IMR-90 (cell line): Measurements from ENCODE around the gene NANS. TPM values are rescaled to one million over a fixed set of nuclear protein-coding genes. Genes with fewer than 3 reads are reported as not detected.

Source experiments
- ATAC-seq: fragments of 200-7000 bp; cut with Tn5 transposase; 2 replicates; pipeline ENCODE4 v1.9.1; 2020; ENCODE audit warnings: low read depth, mild to moderate bottlenecking, moderate library complexity
- BruUV-seq: library from RNA; stranded (reverse); fragments of 400-500 nt; replicated peaks from 2 replicates; lab custom pipeline; 2021; lab: Mats Ljungman, UMichigan
- CTCF ChIA-PET: fragments of 300-600 bp; formaldehyde crosslinking; extraction: SDS; loops from one replicate; lab custom pipeline; 2021; ENCODE audit warnings: antibody characterized with exemption; lab: Yijun Ruan, JAX
- POLR2A ChIA-PET: fragments of 300-600 bp; sonication (Branson Sonifier 250); formaldehyde crosslinking; loops from one replicate; lab custom pipeline; 2022; ENCODE audit warnings: antibody characterized with exemption; ENCODE audit not compliant: unreplicated experiment; lab: Charles Lee
- DNase-seq: peaks from one replicate; pipeline ENCODE4 v3.0.0; 2013
- H2AFZ ChIP-seq: replicated peaks from 2 replicates; pipeline ENCODE3; 2013; ENCODE audit warnings: low read length, mild to moderate bottlenecking; ENCODE audit not compliant: poor library complexity
- H2AK5ac ChIP-seq: 2 replicates; pipeline ENCODE4 v1.6.1; 2013; ENCODE audit warnings: low read depth, low read length, inconsistent platforms
- H2AK9ac ChIP-seq: replicated peaks from 2 replicates; pipeline ENCODE3; 2013; ENCODE audit warnings: mild to moderate bottlenecking, low read depth, low read length, moderate library complexity; ENCODE audit not compliant: poor library complexity
- H2BK120ac ChIP-seq: 2 replicates; pipeline ENCODE4 v1.6.1; 2013; ENCODE audit warnings: low read depth, low read length, inconsistent platforms
- H2BK15ac ChIP-seq: 3 replicates; pipeline ENCODE4 v1.6.1; 2013; ENCODE audit warnings: low read depth, low read length, inconsistent platforms
- H2BK20ac ChIP-seq: 2 replicates; pipeline ENCODE4 v1.6.1; 2013; ENCODE audit warnings: low read depth, mild to moderate bottlenecking, inconsistent platforms, low read length, moderate library complexity
- H2BK5ac ChIP-seq: 2 replicates; pipeline ENCODE4 v1.6.1; 2013; ENCODE audit warnings: mild to moderate bottlenecking, low read depth, low read length, inconsistent platforms; ENCODE audit not compliant: poor library complexity, severe bottlenecking
- H3K14ac ChIP-seq: replicated peaks from 2 replicates; pipeline ENCODE4 v1.6.1; 2013; ENCODE audit warnings: low read depth, low read length, inconsistent platforms
- H3K18ac ChIP-seq: 2 replicates; pipeline ENCODE4 v1.6.1; 2013; ENCODE audit warnings: low read depth, low read length, control low read depth
- H3K23ac ChIP-seq: 2 replicates; pipeline ENCODE4 v1.6.1; 2013; ENCODE audit warnings: low read depth, low read length, inconsistent platforms
- H3K27ac ChIP-seq: 2 replicates; pipeline ENCODE4 v1.5.1; 2013; ENCODE audit warnings: mild to moderate bottlenecking, control low read depth, low read length; ENCODE audit not compliant: insufficient read depth
- H3K27me3 ChIP-seq: 2 replicates; pipeline ENCODE4 v1.6.1; 2013; ENCODE audit warnings: low read length; ENCODE audit not compliant: control insufficient read depth, insufficient read depth
- H3K36me3 ChIP-seq: 2 replicates; pipeline ENCODE4 v1.6.1; 2013; ENCODE audit warnings: low read length, mixed read lengths; ENCODE audit not compliant: control insufficient read depth, insufficient read depth
- H3K4ac ChIP-seq: 2 replicates; pipeline ENCODE4 v1.6.1; 2013; ENCODE audit warnings: low read depth, low read length, inconsistent platforms
- H3K4me1 ChIP-seq: 2 replicates; pipeline ENCODE4 v1.6.1; 2013; ENCODE audit warnings: low read length, mixed read lengths; ENCODE audit not compliant: control insufficient read depth, insufficient read depth
- H3K4me2 ChIP-seq: 2 replicates; pipeline ENCODE4 v1.6.1; 2013; ENCODE audit warnings: low read depth, mild to moderate bottlenecking, control low read depth, low read length, moderate library complexity
- H3K4me3 ChIP-seq: 2 replicates; pipeline ENCODE4 v1.5.1; 2013; ENCODE audit warnings: low read depth, mild to moderate bottlenecking, control low read depth, low read length, moderate library complexity; ENCODE audit not compliant: insufficient read depth
- H3K56ac ChIP-seq: 2 replicates; pipeline ENCODE4 v1.6.1; 2013; ENCODE audit warnings: low read length, inconsistent platforms; ENCODE audit not compliant: insufficient read depth; ENCODE audit errors: extremely low read depth
- H3K79me1 ChIP-seq, 2 experiments: 2 replicates each; pipeline ENCODE4 v1.6.1; 2013; ENCODE audit warnings: low read length in 2 of 2, inconsistent platforms in 1 of 2, low read depth in 1 of 2
- H3K9ac ChIP-seq: 2 replicates; pipeline ENCODE4 v1.6.1; 2013; ENCODE audit warnings: low read depth, low read length, control low read depth
- H3K9me1 ChIP-seq: 2 replicates; pipeline ENCODE4 v1.6.1; 2013; ENCODE audit warnings: low read length, inconsistent platforms; ENCODE audit not compliant: insufficient read depth
- H3K9me3 ChIP-seq: 2 replicates; pipeline ENCODE4 v1.6.1; 2013; ENCODE audit warnings: low read length; ENCODE audit not compliant: control insufficient read depth, insufficient read depth
- H4K20me1 ChIP-seq: 2 replicates; pipeline ENCODE4 v1.6.1; 2013; ENCODE audit warnings: low read length, inconsistent platforms; ENCODE audit not compliant: insufficient read depth
- H4K5ac ChIP-seq: 2 replicates; pipeline ENCODE4 v1.6.1; 2013; ENCODE audit warnings: mild to moderate bottlenecking, low read depth, low read length, control low read depth
- H4K8ac ChIP-seq, 2 experiments: 2 replicates each; pipeline ENCODE4 v1.6.1; 2013; ENCODE audit warnings: low read depth in 2 of 2, low read length in 2 of 2, control low read depth in 1 of 2, inconsistent platforms in 1 of 2
- H4K91ac ChIP-seq: 2 replicates; pipeline ENCODE4 v1.6.1; 2013; ENCODE audit warnings: low read depth, low read length, inconsistent platforms; ENCODE audit not compliant: insufficient read depth
- BHLHE40 ChIP-seq: fragments of 150-350 bp; IDR thresholded peaks from 2 replicates; pipeline ENCODE4 v1.6.1; 2016; ENCODE audit warnings: mild to moderate bottlenecking, low read depth, low read length
- CEBPB ChIP-seq: IDR thresholded peaks from 2 replicates; pipeline ENCODE4 v1.6.1; 2012; ENCODE audit warnings: low read depth, low read length, improper control_type of control experiment
- CHD1 ChIP-seq: IDR thresholded peaks from 2 replicates; pipeline ENCODE4 v1.6.1; 2012; ENCODE audit warnings: low read depth, low read length, improper control_type of control experiment
- CTCF ChIP-seq: conservative IDR thresholded peaks from 2 replicates; pipeline ENCODE4 v1.5.1; 2012; ENCODE audit warnings: mild to moderate bottlenecking, low read depth, low read length, improper control_type of control experiment
- ELK1 ChIP-seq: fragments of 150-350 bp; IDR thresholded peaks from 2 replicates; pipeline ENCODE4 v1.6.1; 2016; ENCODE audit warnings: low read depth, mild to moderate bottlenecking, low read length, moderate library complexity, borderline replicate concordance
- FOS ChIP-seq: fragments of 150-350 bp; IDR thresholded peaks from 2 replicates; pipeline ENCODE4 v1.6.1; 2016; ENCODE audit warnings: low read depth, low read length
- MAFK ChIP-seq: IDR thresholded peaks from 2 replicates; pipeline ENCODE4 v1.6.1; 2012; ENCODE audit warnings: low read depth, low read length, improper control_type of control experiment
- MAZ ChIP-seq: IDR thresholded peaks from 2 replicates; pipeline ENCODE4 v1.6.1; 2012; ENCODE audit warnings: low read depth, mild to moderate bottlenecking, low read length, improper control_type of control experiment, moderate library complexity, borderline replicate concordance
- MXI1 ChIP-seq: IDR thresholded peaks from 2 replicates; pipeline ENCODE4 v1.6.1; 2012; ENCODE audit warnings: low read depth, mild to moderate bottlenecking, low read length, moderate library complexity, borderline replicate concordance
- NFE2L2 ChIP-seq: fragments of 150-350 bp; IDR thresholded peaks from 2 replicates; pipeline ENCODE4 v1.6.1; 2016; ENCODE audit warnings: low read depth, mild to moderate bottlenecking, low read length
- POLR2A ChIP-seq: IDR thresholded peaks from 2 replicates; pipeline ENCODE4 v1.6.1; 2012; ENCODE audit warnings: mild to moderate bottlenecking, low read depth, low read length
- RAD21 ChIP-seq: IDR thresholded peaks from 2 replicates; pipeline ENCODE4 v1.6.1; 2012; ENCODE audit warnings: low read length, improper control_type of control experiment
- RCOR1 ChIP-seq: IDR thresholded peaks from 2 replicates; pipeline ENCODE4 v1.6.1; 2012; ENCODE audit warnings: mild to moderate bottlenecking, low read length, improper control_type of control experiment; ENCODE audit not compliant: insufficient replicate concordance
- RFX5 ChIP-seq: IDR thresholded peaks from 2 replicates; pipeline ENCODE4 v1.8.0; 2012; ENCODE audit warnings: low read depth, mild to moderate bottlenecking, low read length, moderate library complexity
- SMC3 ChIP-seq: fragments of 150-350 bp; IDR thresholded peaks from 2 replicates; pipeline ENCODE4 v1.6.1; 2016; ENCODE audit warnings: low read depth, mild to moderate bottlenecking, antibody characterized with exemption, low read length, moderate library complexity
- WGBS, 2 experiments: methylation state at CpG; one replicate each; pipeline versions ENCODE4 v1.1.5 to v1.1.7; 2013; ENCODE audit warnings: missing lambda C conversion rate in 2 of 2; ENCODE audit not compliant: insufficient read length in 1 of 2; ENCODE audit errors: extremely low coverage in 2 of 2; 5-methylcytosine and 5-hydroxymethylcytosine counted together
- dilution Hi-C: fragments of 300-500 bp; cut with HindIII; formaldehyde crosslinking; loops from one replicate; pipeline ENCODE4 v1.14.3; 2018; ENCODE audit warnings: low sequenced_read_pairs; ENCODE audit not compliant: unreplicated experiment
- in situ Hi-C: fragments of 300-500 bp; cut with MboI; formaldehyde crosslinking; loops from 3 replicates; pipeline ENCODE4 v1.14.3; 2019; ENCODE audit warnings: low sequenced_read_pairs, inconsistent platforms, mixed read lengths
- intact Hi-C: fragments of 100-400 bp; cut with micrococcal nuclease; formaldehyde crosslinking; loops from 2 replicates; pipeline ENCODE4 v1.10.0; 2022
- polyA plus RNA-seq, 3 experiments: library from polyadenylated mRNA; depleted of rRNA; stranded (reverse); fragments of >200 nt; gene quantifications; 2 replicates each; pipeline ENCODE4 v1.2.3, GENCODE V29; 2012; ENCODE audit warnings: low replicate concordance in 1 of 3
- total RNA-seq: library from RNA; depleted of rRNA; stranded (reverse); fragments of >200 nt; gene quantifications from 2 replicates; pipeline ENCODE4 v1.2.3, GENCODE V29; 2012
- TF ChIP-seq, protein P1 (sequence below): fragments of 150-350 bp; IDR thresholded peaks from 2 replicates; pipeline ENCODE4 v1.6.1; 2017; ENCODE audit warnings: mild to moderate bottlenecking, antibody characterized with exemption, low read length, low read depth

The NANS gene
- total and polyA plus RNA-seq, 2 of the 4 experiments (the other 2 are of a cell fraction) = 210 to 306 TPM

DNA sequence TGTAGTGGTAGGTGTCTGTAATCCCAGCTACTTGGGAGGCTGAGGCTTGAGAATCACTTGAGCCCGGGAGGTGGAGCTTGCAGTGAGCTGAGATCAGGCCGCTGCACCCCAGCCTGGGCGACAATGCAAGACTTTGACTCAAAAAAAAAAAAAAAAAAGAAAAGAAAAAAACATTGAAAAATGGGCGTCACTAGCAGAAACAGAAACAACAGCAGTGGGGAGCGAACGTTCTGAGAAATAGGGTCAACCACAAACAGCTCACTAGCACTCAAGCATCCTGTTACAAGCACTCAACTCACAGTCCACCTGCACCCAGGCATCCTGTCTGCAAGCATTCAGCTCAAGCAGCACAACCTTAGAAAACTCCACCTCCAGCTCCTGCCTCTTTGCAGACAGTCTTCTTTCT is 45.3 kb downstream of the NANS start:
- intact Hi-C loops (no loop called here), dilution Hi-C loops (no loop called here), in situ Hi-C loops (no loop called here)
- Histone ChIP-seq H3K4me2 (no peak overlapping the region), H2BK20ac (no peak overlapping the region), H3K4me1 (no peaks in the 10 kb centered on the region), H3K27ac (no peak overlapping the region), H4K8ac (no peak overlapping the region), H3K18ac (no peak overlapping the region), H2BK120ac (no peak overlapping the region), H3K79me1 (no peaks in the 10 kb centered on the region), H3K9me1 (no peaks in the 10 kb centered on the region; the same call in 1 of the 2 replicates), H3K9me3 (0 out of 2 replicates have a peak, but pooled peaks cover 2% of the 10 kb centered on the region), H2BK15ac (no peak overlapping the region), H2AK9ac (no peak overlapping the region), H2BK5ac (no peak overlapping the region), H4K20me1 (no peaks in the 10 kb centered on the region), H3K4ac (no peak overlapping the region), H3K9ac (no peak overlapping the region), H2AFZ (no peak overlapping the region), H4K5ac (no peak overlapping the region), H2AK5ac (no peak overlapping the region), H3K4me3 (no peak overlapping the region), H3K27me3 (no peaks in the 10 kb centered on the region), H3K23ac (no peak overlapping the region), H3K56ac (no peak overlapping the region), H4K91ac (no peak overlapping the region), H3K14ac (no peak overlapping the region), H3K36me3 (peaks cover 1% of the 10 kb centered on the region; the same call in 1 of the 2 replicates)
- no TSS peak for BruUV-seq
- no peak for ATAC-seq
- no peak for TF ChIP-seq CEBPB
- TF ChIP-seq FOS = no peak
- TF ChIP-seq POLR2A = no peak
- no peak for TF ChIP-seq ELK1
- TF ChIP-seq MAZ = no peak
- TF ChIP-seq, protein P1, sequence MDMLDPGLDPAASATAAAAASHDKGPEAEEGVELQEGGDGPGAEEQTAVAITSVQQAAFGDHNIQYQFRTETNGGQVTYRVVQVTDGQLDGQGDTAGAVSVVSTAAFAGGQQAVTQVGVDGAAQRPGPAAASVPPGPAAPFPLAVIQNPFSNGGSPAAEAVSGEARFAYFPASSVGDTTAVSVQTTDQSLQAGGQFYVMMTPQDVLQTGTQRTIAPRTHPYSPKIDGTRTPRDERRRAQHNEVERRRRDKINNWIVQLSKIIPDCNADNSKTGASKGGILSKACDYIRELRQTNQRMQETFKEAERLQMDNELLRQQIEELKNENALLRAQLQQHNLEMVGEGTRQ = no peak
- no peak for TF ChIP-seq MAFK
- no peak for TF ChIP-seq SMC3
- no peak for TF ChIP-seq CTCF
- no peak for TF ChIP-seq BHLHE40
- TF ChIP-seq RAD21 = no peak
- TF ChIP-seq RCOR1 = no peak
- TF ChIP-seq CHD1 = no peak
- TF ChIP-seq MXI1 = no peak
- TF ChIP-seq NFE2L2 = no peak
- TF ChIP-seq RFX5 = no peak
- ChIA-PET CTCF (no interaction called here), POLR2A (no interaction called here)
- DNase-seq = peak; percentile 17
- WGBS, 2 experiments = no CpG with 5 or more reads among the region's 6 CpGs
